Stomach (tissue), 9 donors: ENCODE data around the gene SUSD4. TPM values are rescaled to one million over a fixed set of nuclear protein-coding genes. Genes with fewer than 3 reads are reported as not detected.

Experiments used
- DNase-seq, 2 donors: peaks; one replicate each; pipeline versions ENCODE4 v3.0.0 to v3.0.0-alpha.2; 2013 to 2019
- H3K27ac ChIP-seq, 5 donors: fragments of 200-600 bp in 4 of 5; sonication (generic) in 4 of 5; one replicate each; pipeline ENCODE4 v1.5.1; 2013 to 2019; ENCODE audit warnings: mild to moderate bottlenecking in 1 of 5, moderate library complexity in 1 of 5
- H3K27me3 ChIP-seq, 3 donors: fragments of 200-600 bp; sonication (generic); one replicate each; pipeline ENCODE4 v1.5.1; 2017 to 2019; ENCODE audit warnings: mixed run types in 1 of 3
- H3K36me3 ChIP-seq, 4 donors: fragments of 200-600 bp; sonication (generic); 1 replicate in 3 of 4; 2 replicates in 1 of 4; pipeline ENCODE4 v1.5.1; 2016 to 2019
- H3K4me1 ChIP-seq, 4 donors: fragments of 200-600 bp; sonication (generic); one replicate each; pipeline ENCODE4 v1.5.1; 2016 to 2019
- H3K4me3 ChIP-seq, 4 donors: fragments of 200-600 bp; sonication (generic) in 3 of 4; one replicate each; pipeline ENCODE4 v1.5.1; 2016 to 2019; ENCODE audit warnings: mild to moderate bottlenecking in 1 of 4
- H3K9me3 ChIP-seq, 4 donors: fragments of 200-600 bp; sonication (generic); one replicate each; pipeline ENCODE4 v1.5.1; 2016 to 2019
- CTCF ChIP-seq, 7 experiments: fragments of 450-650 bp in 4 of 7; fragments of 200-600 bp in 3 of 7; sonication (generic) in 3 of 7; IDR thresholded peaks; one replicate each; pipeline ENCODE4 v1.5.1; 2016 to 2019; ENCODE audit warnings: antibody characterized with exemption in 7 of 7, control low read depth in 2 of 7, mild to moderate bottlenecking in 1 of 7
- EP300 ChIP-seq: sonication (generic); formaldehyde crosslinking; IDR thresholded peaks from one replicate; pipeline ENCODE4 v1.6.1; 2017; ENCODE audit warnings: antibody characterized with exemption
- POLR2A ChIP-seq, 4 donors: fragments of 450-650 bp; IDR thresholded peaks; one replicate each; pipeline ENCODE4 v1.6.1; 2016; ENCODE audit warnings: antibody characterized with exemption in 4 of 4, control low read depth in 2 of 4, mild to moderate bottlenecking in 1 of 4, moderate library complexity in 1 of 4
- POLR2AphosphoS5 ChIP-seq, 3 donors: sonication (generic); formaldehyde crosslinking; IDR thresholded peaks; one replicate each; pipeline ENCODE4 v1.6.1; 2016; ENCODE audit warnings: antibody characterized with exemption in 3 of 3
- WGBS, 5 donors: extraction: QIAGEN DNeasy Blood & Tissue Kit in 3 of 5; methylation state at CpG; one replicate each; pipeline versions ENCODE4 v1.1.5 to v1.1.7; 2013 to 2018; 5-methylcytosine and 5-hydroxymethylcytosine counted together
- intact Hi-C: fragments of 100-400 bp; cut with DNase I; formaldehyde crosslinking; loops from one replicate; pipeline ENCODE4 v1.15.1; 2023; ENCODE audit warnings: low total_unique reads
- polyA plus RNA-seq, 3 donors: library from polyadenylated mRNA; stranded (reverse); fragments of 200-250 nt; gene quantifications; one replicate each; pipeline ENCODE4 v1.2.3, GENCODE V29; 2013
- total RNA-seq, 5 donors: library from RNA; depleted of rRNA; stranded (reverse); fragments of >200 nt; gene quantifications; one replicate each; pipeline versions ENCODE4 v1.1.0 to v1.2.3, GENCODE V29; 2014 to 2016
- donor health status: healthy with polysubstance abuse.
- donor health status: Bipolar disorder and iron deficiency.
- donor health status: healthy.

Gene SUSD4
- total and polyA plus RNA-seq, 8 donors = 5.5 to 35.6 (median 8.1) TPM; not detected in 1

GRCh38 chr1:223186800-223187199 is 177.2 kb downstream of the SUSD4 start:
- Histone ChIP-seq H3K4me3 (no peak overlapping the region), H3K27me3 (no peaks in the 10 kb centered on the region), H3K36me3 (no peaks in the 10 kb centered on the region), H3K4me1 (no peaks in the 10 kb centered on the region), H3K27ac (no peak overlapping the region), H3K9me3 (no peaks in the 10 kb centered on the region)
- 75 to 100% (median 96%) methylated on average over 3 of the region's 3 CpGs for WGBS, 5 donors
- intact Hi-C loops = no loop called here
- TF ChIP-seq POLR2AphosphoS5 (IDR thresholded peaks at IDR 0.05) = no peak
- DNase-seq = no peak

GRCh38 chr1:223183268-223183862 is 180.6 kb downstream of the SUSD4 start:
- Histone ChIP-seq H3K27ac (no peak overlapping the region), H3K4me1 (peaks cover 6 to 31% (median 11%) of the 10 kb centered on the region in 4 donors), H3K9me3 (no peaks in the 10 kb centered on the region), H3K4me3 (no peak overlapping the region), H3K27me3 (no peaks in the 10 kb centered on the region), H3K36me3 (no peaks in the 10 kb centered on the region)
- no peak for DNase-seq
- intact Hi-C loops = no loop called here
- TF ChIP-seq CTCF (IDR thresholded peaks at IDR 0.05) (no peak), EP300 (no peak), POLR2A (IDR thresholded peaks at IDR 0.05) (no peak), POLR2AphosphoS5 (IDR thresholded peaks at IDR 0.05) (no peak)
- WGBS, 5 donors = 89 to 96% (median 94%) methylated on average over 9 of the region's 9 CpGs

GRCh38 chr1:223180731-223181321 is 183.2 kb downstream of the SUSD4 start:
- H3K4me1 ChIP-seq = peaks cover 6 to 40% (median 18%) of the 10 kb centered on the region in 4 donors
- peak in 1 of 2 donors; percentile 71 for DNase-seq

GRCh38 chr1:223179786-223180185 is 184.2 kb downstream of the SUSD4 start:
- Histone ChIP-seq H3K4me3 (no peak overlapping the region), H3K27me3 (no peaks in the 10 kb centered on the region), H3K27ac (no peak overlapping the region), H3K4me1 (peaks cover 6 to 40% (median 18%) of the 10 kb centered on the region in 4 donors), H3K9me3 (no peaks in the 10 kb centered on the region), H3K36me3 (no peaks in the 10 kb centered on the region)
- no peak for DNase-seq
- 44 to 88% (median 80%) methylated on average over 1 of the region's 1 CpG for WGBS, 5 donors
- TF ChIP-seq CTCF (IDR thresholded peaks at IDR 0.05) (no peak), EP300 (no peak), POLR2AphosphoS5 (IDR thresholded peaks at IDR 0.05) (no peak), POLR2A (IDR thresholded peaks at IDR 0.05) (no peak)
- intact Hi-C loops = no loop called here

More at GRCh38 chr1:223180731-223181321, 183.2 kb downstream of the SUSD4 start:
- 18 to 36% (median 29%) methylated on average over 5 of the region's 5 CpGs for WGBS, 5 donors
- no peaks in the 10 kb centered on the region for H3K36me3 ChIP-seq
- intact Hi-C loops = no loop called here
- H3K9me3 ChIP-seq = no peaks in the 10 kb centered on the region
- H3K4me3 ChIP-seq = no peak overlapping the region
- H3K27ac ChIP-seq = peak overlapping the region in 4 of 5 donors; percentile 34 to 72 (median 50)
- TF ChIP-seq CTCF (IDR thresholded peaks at IDR 0.05) (no peak), POLR2AphosphoS5 (IDR thresholded peaks at IDR 0.05) (peak in 1 of 3 donors; percentile 21)
- H3K27me3 ChIP-seq = no peaks in the 10 kb centered on the region

- H3K4me3 ChIP-seq = no peak overlapping the region
- intact Hi-C loops = no loop called here
- peaks cover 6 to 40% (median 18%) of the 10 kb centered on the region in 4 donors for H3K4me1 ChIP-seq
- WGBS, 5 donors = 94 to 98% (median 96%) methylated on average over 3 of the region's 3 CpGs
- no peak overlapping the region for H3K27ac ChIP-seq
- no peaks in the 10 kb centered on the region for H3K27me3 ChIP-seq
- DNase-seq = no peak
- H3K9me3 ChIP-seq = no peaks in the 10 kb centered on the region
- no peaks in the 10 kb centered on the region for H3K36me3 ChIP-seq
- no peak for TF ChIP-seq POLR2A (IDR thresholded peaks at IDR 0.05)
- TF ChIP-seq EP300 = no peak
- TF ChIP-seq CTCF (IDR thresholded peaks at IDR 0.05) = no peak
- no peak for TF ChIP-seq POLR2AphosphoS5 (IDR thresholded peaks at IDR 0.05)
Measured at GRCh38 chr1:223179280-223179679, 184.7 kb downstream of the SUSD4 start.
